Measurements from ENCODE around the gene HELT. TPM values are rescaled to one million over a fixed set of nuclear protein-coding genes. Genes with fewer than 3 reads are reported as not detected.
"Not testable (repeated sequence)": the region's sequence is repeated elsewhere in the genome, so short reads cannot be mapped to it uniquely, and the experiment has no call there.

The HELT gene
- total and polyA plus RNA-seq, 4 donors: 0.09 to 2.5 (median 0.53) TPM; not detected in 1

DNA sequence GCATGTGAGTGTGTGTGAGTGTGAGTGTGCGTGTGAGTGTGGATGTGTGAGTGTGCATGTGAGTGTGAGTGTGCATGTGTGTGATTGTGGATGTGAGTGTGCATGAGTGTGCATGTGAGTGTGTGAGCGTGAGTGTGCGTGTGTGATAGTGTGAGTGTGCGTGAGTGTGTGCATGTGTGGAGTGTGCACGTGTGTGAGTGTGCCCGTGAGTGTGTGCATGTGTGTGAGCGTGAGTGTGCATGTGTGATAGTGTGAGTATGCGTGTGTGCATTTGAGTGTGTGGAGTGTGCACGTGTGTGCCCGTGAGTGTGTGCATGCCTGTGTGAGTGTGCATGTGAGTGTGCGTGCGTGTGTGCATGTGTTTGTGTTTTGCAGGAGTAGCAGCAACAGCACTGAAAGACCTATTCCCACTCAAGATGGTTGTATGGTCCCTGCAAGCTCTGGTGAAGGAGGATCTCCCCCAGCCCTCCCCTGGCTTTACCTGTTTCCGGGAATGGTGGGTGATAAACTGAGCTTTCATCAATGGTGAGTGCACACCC lies 30.7 kb upstream of the HELT start:
- Histone ChIP-seq H3K9me3 (ENCODE audit: control insufficient read depth in 4 of 4, insufficient read depth in 3 of 4, low read length in 3 of 4) (peaks cover 0 to 2% (median 0%) of the 10 kb centered on the region in 4 donors), H3K27ac (ENCODE audit: low read depth in 1 of 2, low read length in 1 of 2) (no peak overlapping the region), H3K4me1 (ENCODE audit: control insufficient read depth in 5 of 5, insufficient read depth in 5 of 5, low read length in 5 of 5) (peaks cover 0 to 7% (median 0%) of the 10 kb centered on the region in 5 donors), H3K36me3 (ENCODE audit: control insufficient read depth in 4 of 4, insufficient read depth in 4 of 4, low read length in 4 of 4) (no peaks in the 10 kb centered on the region), H3K4me3 (no peak overlapping the region), H3K9ac (ENCODE audit: insufficient read depth in 1 of 2, low read length in 2 of 2) (no peak overlapping the region), H3K27me3 (ENCODE audit: control insufficient read depth in 3 of 3, insufficient read depth in 3 of 3, low read length in 2 of 3) (peaks cover 0 to 3% (median 0%) of the 10 kb centered on the region in 3 donors)
- DNase-seq (no peak), ATAC-seq (ENCODE audit: insufficient read depth, low FRiP score) (no peak)
- no peak for TF ChIP-seq CTCF (IDR thresholded peaks at IDR 0.05; ENCODE audit: control extremely low read depth, extremely low read depth)
- 92 to 93% methylated on average over 13 of the region's 13 CpGs for WGBS, 2 donors

DNA sequence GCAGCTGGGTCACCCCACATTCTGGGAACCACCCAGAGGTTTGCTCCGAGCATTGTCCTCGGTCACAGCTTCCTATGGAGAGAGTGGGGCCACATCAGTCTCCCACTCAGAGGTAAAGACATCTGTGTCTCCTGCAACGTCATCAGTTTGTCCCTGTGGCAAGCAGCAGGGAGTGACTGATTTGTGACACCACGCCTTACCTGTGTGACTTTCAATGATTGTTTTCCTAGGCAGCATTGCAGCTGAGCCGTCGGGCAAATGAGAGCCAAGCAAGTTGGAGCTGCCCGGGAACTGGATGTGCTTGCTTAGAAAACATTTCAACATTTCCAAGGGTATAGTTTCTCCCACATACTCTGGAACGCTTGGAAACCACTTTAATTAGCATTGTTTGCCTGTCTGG lies 29.7 kb upstream of the HELT start:
- Histone ChIP-seq H3K27ac (ENCODE audit: low read depth in 1 of 2, low read length in 1 of 2) (no peak overlapping the region), H3K9ac (ENCODE audit: insufficient read depth in 1 of 2, low read length in 2 of 2) (no peak overlapping the region), H3K36me3 (ENCODE audit: control insufficient read depth in 4 of 4, insufficient read depth in 4 of 4, low read length in 4 of 4) (no peaks in the 10 kb centered on the region), H3K4me1 (ENCODE audit: control insufficient read depth in 5 of 5, insufficient read depth in 5 of 5, low read length in 5 of 5) (peaks cover 0 to 3% (median 0%) of the 10 kb centered on the region in 5 donors), H3K27me3 (ENCODE audit: control insufficient read depth in 3 of 3, insufficient read depth in 3 of 3, low read length in 2 of 3) (peaks cover 0 to 3% (median 0%) of the 10 kb centered on the region in 3 donors), H3K4me3 (no peak overlapping the region), H3K9me3 (ENCODE audit: control insufficient read depth in 4 of 4, insufficient read depth in 3 of 4, low read length in 3 of 4) (no peaks in the 10 kb centered on the region)
- no peak for DNase-seq
- 69 to 85% methylated on average over 8 of the region's 8 CpGs for WGBS, 2 donors
- ATAC-seq (ENCODE audit: insufficient read depth, low FRiP score): no peak
- TF ChIP-seq CTCF (IDR thresholded peaks at IDR 0.05; ENCODE audit: control extremely low read depth, extremely low read depth): no peak

- not testable (repeated sequence) for H3K27me3 ChIP-seq (ENCODE audit: control insufficient read depth in 3 of 3, insufficient read depth in 3 of 3, low read length in 2 of 3); H3K27ac ChIP-seq (ENCODE audit: low read depth in 1 of 2, low read length in 1 of 2); ATAC-seq (ENCODE audit: insufficient read depth, low FRiP score); H3K4me3 ChIP-seq; DNase-seq; H3K36me3 ChIP-seq (ENCODE audit: control insufficient read depth in 4 of 4, insufficient read depth in 4 of 4, low read length in 4 of 4); H3K9me3 ChIP-seq (ENCODE audit: control insufficient read depth in 4 of 4, insufficient read depth in 3 of 4, low read length in 3 of 4); H3K4me1 ChIP-seq (ENCODE audit: control insufficient read depth in 5 of 5, insufficient read depth in 5 of 5, low read length in 5 of 5); H3K9ac ChIP-seq (ENCODE audit: insufficient read depth in 1 of 2, low read length in 2 of 2)
- 80 to 90% methylated on average over 15 of the region's 15 CpGs for WGBS, 2 donors
These were observed 29.0 kb upstream of the HELT start for GRCh38 chr4:184989283-184989682.

DNA sequence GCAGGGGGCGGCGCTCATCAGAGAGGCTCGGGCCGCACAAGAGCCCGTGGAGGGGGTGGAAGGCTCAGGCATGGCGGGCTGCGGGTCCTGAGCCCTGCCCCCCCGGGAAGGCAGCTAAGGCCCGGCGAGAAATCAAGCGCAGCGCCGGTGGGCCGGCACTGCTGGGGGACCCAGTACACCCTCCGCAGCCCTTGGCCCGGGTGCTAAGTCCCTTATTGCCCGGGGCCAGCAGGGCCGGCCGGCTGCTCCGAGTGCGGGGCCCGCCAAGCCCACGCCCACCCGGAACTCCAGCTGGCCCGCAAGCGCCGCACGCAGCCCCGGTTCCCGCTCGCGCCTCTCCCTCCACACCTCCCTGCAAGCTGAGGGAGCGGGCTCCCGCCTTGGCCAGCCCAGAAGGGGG lies 28.2 kb upstream of the HELT start:
- not testable (repeated sequence) for DNase-seq; H3K9ac ChIP-seq (ENCODE audit: insufficient read depth in 1 of 2, low read length in 2 of 2); H3K4me3 ChIP-seq; ATAC-seq (ENCODE audit: insufficient read depth, low FRiP score); H3K9me3 ChIP-seq (ENCODE audit: control insufficient read depth in 4 of 4, insufficient read depth in 3 of 4, low read length in 3 of 4); H3K36me3 ChIP-seq (ENCODE audit: control insufficient read depth in 4 of 4, insufficient read depth in 4 of 4, low read length in 4 of 4); H3K4me1 ChIP-seq (ENCODE audit: control insufficient read depth in 5 of 5, insufficient read depth in 5 of 5, low read length in 5 of 5); H3K27ac ChIP-seq (ENCODE audit: low read depth in 1 of 2, low read length in 1 of 2); H3K27me3 ChIP-seq (ENCODE audit: control insufficient read depth in 3 of 3, insufficient read depth in 3 of 3, low read length in 2 of 3)
- 94 to 95% methylated on average over 4 to 34 of the region's 34 CpGs for WGBS, 2 donors
